Naive thymus-derived CD4-positive, alpha-beta T cell (primary cell): ENCODE measurements around the gene PTTG1IP. TPM values are rescaled to one million over a fixed set of nuclear protein-coding genes. Genes with fewer than 3 reads are reported as not detected.

Source experiments
- ATAC-seq: fragments of 150-1000 bp; cut with Tn5 transposase; 2 replicates; pipeline ENCODE4 v1.10.0; 2021; ENCODE audit warnings: mild to moderate bottlenecking, moderate library complexity
- CTCF ChIA-PET: fragments of 350-600 bp; sonication (Branson Sonifier 250); formaldehyde crosslinking; loops from one replicate; lab custom pipeline; 2021; ENCODE audit warnings: antibody characterized with exemption; lab: Charles Lee
- POLR2A ChIA-PET: fragments of 350-600 bp; sonication (Branson Sonifier 250); formaldehyde crosslinking; loops from one replicate; lab custom pipeline; 2021; ENCODE audit warnings: antibody characterized with exemption, inconsistent platforms; lab: Charles Lee
- DNase-seq, 9 donors: peaks; one replicate each; pipeline versions ENCODE4 v3.0.0 to v3.0.0-alpha.2; 2020 to 2022; ENCODE audit warnings: mixed read lengths in 1 of 9
- H3K27ac ChIP-seq: one replicate; pipeline ENCODE4 v1.7.0; 2013; ENCODE audit warnings: mild to moderate bottlenecking, low read depth, low read length, moderate library complexity
- H3K27me3 ChIP-seq, 2 donors: one replicate each; pipeline ENCODE4 v1.7.0; 2013; ENCODE audit warnings: low read length in 2 of 2, mild to moderate bottlenecking in 2 of 2, moderate library complexity in 2 of 2; ENCODE audit not compliant: control insufficient read depth in 2 of 2, insufficient read depth in 2 of 2
- H3K36me3 ChIP-seq, 3 experiments: 1 replicate in 2 of 3; 2 replicates in 1 of 3; pipeline ENCODE4 v1.7.0; 2013; ENCODE audit warnings: low read length in 3 of 3, mild to moderate bottlenecking in 3 of 3, moderate library complexity in 1 of 3; ENCODE audit not compliant: insufficient read depth in 3 of 3, control insufficient read depth in 2 of 3
- H3K4me1 ChIP-seq, 2 donors: one replicate each; pipeline ENCODE4 v1.7.0; 2013; ENCODE audit warnings: low read length in 2 of 2, mild to moderate bottlenecking in 2 of 2, moderate library complexity in 1 of 2; ENCODE audit not compliant: control insufficient read depth in 2 of 2, insufficient read depth in 2 of 2
- H3K4me3 ChIP-seq: 2 replicates; pipeline ENCODE4 v1.7.0; 2013; ENCODE audit warnings: mild to moderate bottlenecking, low read length
- H3K9me3 ChIP-seq, 3 experiments: 1 replicate in 2 of 3; 2 replicates in 1 of 3; pipeline ENCODE4 v1.7.0; 2013; ENCODE audit warnings: low read length in 3 of 3; ENCODE audit not compliant: control insufficient read depth in 2 of 3
- H3K27ac Mint-ChIP-seq, 9 donors: one replicate each; pipeline ENCODE4 v1.8.0; 2020 to 2022; ENCODE audit warnings: mixed read lengths in 9 of 9, mild to moderate bottlenecking in 8 of 9, moderate library complexity in 5 of 9, inconsistent platforms in 2 of 9
- H3K27me3 Mint-ChIP-seq, 5 donors: one replicate each; pipeline ENCODE4 v1.8.0; 2021 to 2022; ENCODE audit warnings: mixed read lengths in 5 of 5, mild to moderate bottlenecking in 1 of 5
- H3K36me3 Mint-ChIP-seq, 5 donors: one replicate each; pipeline ENCODE4 v1.8.0; 2020 to 2022; ENCODE audit warnings: mixed read lengths in 5 of 5, mild to moderate bottlenecking in 3 of 5, inconsistent platforms in 1 of 5
- H3K4me1 Mint-ChIP-seq, 7 donors: one replicate each; pipeline ENCODE4 v1.8.0; 2020 to 2022; ENCODE audit warnings: mixed read lengths in 7 of 7, mild to moderate bottlenecking in 3 of 7, inconsistent platforms in 1 of 7
- H3K4me3 Mint-ChIP-seq, 10 donors: one replicate each; pipeline ENCODE4 v1.8.0; 2020 to 2022; ENCODE audit warnings: mild to moderate bottlenecking in 10 of 10, mixed read lengths in 10 of 10, moderate library complexity in 6 of 10, inconsistent platforms in 2 of 10
- H3K9me3 Mint-ChIP-seq, 11 donors: one replicate each; pipeline ENCODE4 v1.8.0; 2020 to 2022; ENCODE audit warnings: mixed read lengths in 11 of 11, mild to moderate bottlenecking in 4 of 11, inconsistent platforms in 1 of 11, moderate library complexity in 1 of 11
- intact Hi-C, 2 donors: fragments of 100-400 bp; cut with micrococcal nuclease; formaldehyde crosslinking; loops; one replicate each; pipeline ENCODE4 v1.15.1; 2023
- polyA plus RNA-seq, 2 donors: library from polyadenylated mRNA; unstranded; fragments of 300-500 nt; fragmentation: Illumina TruSeq; gene quantifications; one replicate each; pipeline ENCODE4 v1.2.3, GENCODE V29; 2021
- total RNA-seq, 6 experiments: library from RNA in 5 of 6; stranded (reverse) in 5 of 6; gene quantifications; 1 replicate in 5 of 6; 2 replicates in 1 of 6; pipeline ENCODE4 v1.2.3 and lab custom pipeline; 2021 to 2026

PTTG1IP gene
- total and polyA plus RNA-seq, 7 experiments from 2014 or later = 60.9 to 122 (median 92.5) TPM

DNA sequence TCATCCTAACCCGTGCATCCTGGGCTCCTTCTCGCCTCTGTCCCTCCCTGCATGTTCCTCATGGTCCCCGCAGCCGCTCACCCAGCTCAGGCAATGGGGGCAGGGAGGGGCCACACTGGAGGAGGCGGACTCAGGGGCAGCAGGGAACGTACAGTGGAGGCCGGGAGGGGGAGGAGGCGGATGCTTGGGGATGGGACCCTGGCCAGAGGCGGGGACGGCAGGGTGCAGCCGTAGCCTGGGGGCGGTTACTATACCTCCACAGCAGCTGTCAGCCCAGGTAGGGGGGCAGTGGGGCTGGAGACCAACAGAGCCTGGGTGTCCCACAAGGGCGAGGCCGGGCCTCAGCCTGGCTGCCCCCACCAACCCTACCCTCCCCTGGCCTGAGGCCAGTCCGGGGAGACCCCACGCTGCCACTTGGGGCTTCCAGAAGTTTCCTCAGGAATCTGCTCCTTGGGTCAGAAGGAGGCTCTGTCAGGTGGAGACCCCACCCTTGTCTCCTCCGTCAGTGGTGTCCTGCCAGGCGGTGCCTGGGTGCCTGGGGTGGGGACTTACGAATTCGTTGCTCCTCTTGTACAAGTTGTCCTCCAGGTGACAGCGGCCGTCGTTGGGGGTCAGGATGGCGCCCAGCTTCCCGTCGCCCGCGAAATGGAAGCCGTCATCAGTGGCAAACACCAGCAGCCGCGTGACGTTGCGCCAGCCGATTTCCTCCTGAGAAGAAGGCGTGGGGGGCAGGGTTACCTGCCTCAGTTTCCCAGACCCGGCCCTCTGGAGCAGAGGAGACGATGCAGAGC is 26.5 kb upstream of the PTTG1IP start:
- no peaks in the 10 kb centered on the region for H3K27me3 Mint-ChIP-seq
- H3K27ac Mint-ChIP-seq = peak overlapping the region in 1 of 9 donors; percentile 48

DNA sequence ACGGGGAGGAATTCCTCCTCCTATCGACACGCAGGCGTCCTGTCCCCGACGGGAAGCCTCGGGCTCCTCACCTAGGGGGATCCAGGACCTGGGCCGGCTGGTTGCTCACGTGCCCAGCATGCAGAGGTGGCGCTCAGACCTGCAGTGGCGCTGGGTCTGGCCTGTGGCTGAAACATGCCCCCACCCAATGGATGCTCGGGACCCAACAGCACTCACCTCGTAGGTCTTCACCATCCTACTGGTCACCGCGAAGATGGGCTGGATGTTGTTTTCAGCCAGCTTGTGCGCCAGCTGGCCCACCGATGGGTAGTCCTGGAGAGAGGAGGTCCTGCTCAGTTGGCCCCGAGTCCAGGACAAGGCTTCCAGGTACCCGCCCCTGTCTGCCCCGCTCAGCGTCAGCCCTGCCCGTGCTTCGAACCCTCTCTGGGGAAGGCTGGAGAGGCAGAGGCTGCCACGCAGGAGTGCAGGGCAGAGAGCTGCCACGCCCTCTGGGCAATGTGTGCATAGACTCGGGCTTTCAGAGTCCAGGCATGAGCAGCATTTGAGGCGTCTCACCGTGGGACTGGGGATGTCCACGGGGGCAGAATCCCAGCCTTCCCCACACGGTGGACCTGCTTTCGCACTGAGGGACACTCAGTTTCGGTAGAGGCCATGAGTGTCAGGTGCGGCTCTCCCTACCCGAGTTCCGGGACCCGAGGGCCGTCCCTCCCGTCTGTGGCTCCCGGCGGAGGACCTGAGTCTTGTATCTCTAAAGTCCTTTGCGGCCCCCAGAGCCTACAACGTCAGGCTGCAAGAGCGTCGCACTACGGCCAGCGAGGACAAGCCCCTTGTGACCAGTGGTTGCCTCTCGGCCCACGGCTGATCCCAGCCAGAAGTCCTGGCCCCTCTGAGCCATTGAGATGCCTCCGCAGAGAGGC is 25.6 kb upstream of the PTTG1IP start:
- ChIA-PET CTCF (interaction anchor here (0.6 to 8.4 kb wide), 2 partner anchors 34 to 41 kb away, joined by 3 to 95 read pairs; no protein-coding TSS in a partner anchor), POLR2A (interaction anchor here (1.5 to 6.3 kb wide), 7 partner anchors 8 to 32 kb away, joined by 3 to 35 read pairs (median 10); no protein-coding TSS in a partner anchor)
- DNase-seq (no peak), ATAC-seq (no peak)
- intact Hi-C loops = no loop called here
- Mint-ChIP-seq H3K4me3 (no peak overlapping the region), H3K36me3 (peaks cover 7 to 41% (median 25%) of the 10 kb centered on the region in 5 donors), H3K9me3 (no peaks in the 10 kb centered on the region), H3K27ac (peak overlapping the region in 1 of 9 donors; percentile 32), H3K27me3 (no peaks in the 10 kb centered on the region), H3K4me1 (peaks cover 3 to 19% (median 13%) of the 10 kb centered on the region in 7 donors)
- Histone ChIP-seq H3K36me3 (peaks cover 34 to 95% (median 65%) of the 10 kb centered on the region in 3 experiments), H3K4me1 (no peaks in the 10 kb centered on the region), H3K27ac (no peak overlapping the region), H3K4me3 (no peak overlapping the region), H3K27me3 (no peaks in the 10 kb centered on the region), H3K9me3 (no peaks in the 10 kb centered on the region)

More for the DNA sequence above, 26.5 kb upstream of the PTTG1IP start:
- ATAC-seq (no peak), DNase-seq (no peak)
- Mint-ChIP-seq H3K4me1 (peaks cover 10 to 26% (median 19%) of the 10 kb centered on the region in 7 donors), H3K9me3 (no peaks in the 10 kb centered on the region), H3K36me3 (peaks cover 12 to 48% (median 32%) of the 10 kb centered on the region in 5 donors), H3K4me3 (no peak overlapping the region)
- Histone ChIP-seq H3K4me3 (no peak overlapping the region), H3K9me3 (no peaks in the 10 kb centered on the region), H3K27me3 (no peaks in the 10 kb centered on the region), H3K27ac (no peak overlapping the region), H3K36me3 (peaks cover 34 to 95% (median 70%) of the 10 kb centered on the region in 3 experiments), H3K4me1 (no peaks in the 10 kb centered on the region)
- POLR2A ChIA-PET = interaction anchor here (0.5 to 1.7 kb wide), 7 partner anchors 8 to 35 kb away, joined by 3 to 5 read pairs (median 3); no protein-coding TSS in a partner anchor
- intact Hi-C loops = no loop called here
- CTCF ChIA-PET = interaction anchor here (0.6 kb wide), 1 partner anchor 40 kb away, joined by 3 read pairs; no protein-coding TSS in a partner anchor

DNA sequence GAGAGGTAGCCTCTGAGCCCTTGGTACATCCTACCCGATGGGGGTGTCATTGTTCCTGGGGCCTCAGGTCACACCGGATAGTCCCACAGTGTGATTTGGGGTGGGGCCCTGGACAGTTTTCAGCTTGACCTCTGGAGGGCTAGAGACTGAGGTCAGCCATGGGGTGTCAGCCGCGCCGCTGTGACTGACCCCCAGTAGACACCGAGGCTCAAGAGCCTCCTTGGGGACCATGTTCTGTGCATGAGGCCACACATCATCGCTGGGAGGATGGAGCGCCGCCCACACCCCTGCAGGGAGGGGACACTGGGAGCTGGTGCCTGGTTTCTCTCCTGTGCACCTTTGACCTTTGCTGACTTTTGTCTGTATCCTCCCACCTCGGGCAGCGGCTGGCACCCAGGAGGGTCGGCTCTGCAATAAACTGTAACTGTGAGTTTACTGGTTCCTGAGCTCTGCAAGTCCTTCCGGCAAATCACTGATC is 24.6 kb upstream of the PTTG1IP start:
- DNase-seq (no peak), ATAC-seq (no peak)
- H3K36me3 ChIP-seq = peaks cover 34 to 95% (median 57%) of the 10 kb centered on the region in 3 experiments
- no peaks in the 10 kb centered on the region for H3K9me3 ChIP-seq
- H3K4me3 ChIP-seq = no peak overlapping the region
- Mint-ChIP-seq H3K4me1 (peaks cover 6 to 28% (median 17%) of the 10 kb centered on the region in 7 donors), H3K27ac (peak overlapping the region in 3 of 9 donors; percentile 17 to 59 (median 45)), H3K9me3 (no peaks in the 10 kb centered on the region), H3K27me3 (no peaks in the 10 kb centered on the region), H3K36me3 (peaks cover 7 to 43% (median 26%) of the 10 kb centered on the region in 5 donors), H3K4me3 (no peak overlapping the region)
- intact Hi-C loops = no loop called here
- no peaks in the 10 kb centered on the region for H3K27me3 ChIP-seq
- H3K4me1 ChIP-seq = peaks cover 3 to 7% of the 10 kb centered on the region in 2 donors
- CTCF ChIA-PET = interaction anchor here (0.7 to 8.4 kb wide), 5 partner anchors 13 to 241 kb away, joined by 3 to 95 read pairs (median 5); partner anchors contain the start of gene UBE2G2
- no peak overlapping the region for H3K27ac ChIP-seq
- POLR2A ChIA-PET = interaction anchor here (0.9 to 6.3 kb wide), 11 partner anchors 9 to 81 kb away, joined by 3 to 35 read pairs (median 5); partner anchors contain the start of gene SUMO3

DNA sequence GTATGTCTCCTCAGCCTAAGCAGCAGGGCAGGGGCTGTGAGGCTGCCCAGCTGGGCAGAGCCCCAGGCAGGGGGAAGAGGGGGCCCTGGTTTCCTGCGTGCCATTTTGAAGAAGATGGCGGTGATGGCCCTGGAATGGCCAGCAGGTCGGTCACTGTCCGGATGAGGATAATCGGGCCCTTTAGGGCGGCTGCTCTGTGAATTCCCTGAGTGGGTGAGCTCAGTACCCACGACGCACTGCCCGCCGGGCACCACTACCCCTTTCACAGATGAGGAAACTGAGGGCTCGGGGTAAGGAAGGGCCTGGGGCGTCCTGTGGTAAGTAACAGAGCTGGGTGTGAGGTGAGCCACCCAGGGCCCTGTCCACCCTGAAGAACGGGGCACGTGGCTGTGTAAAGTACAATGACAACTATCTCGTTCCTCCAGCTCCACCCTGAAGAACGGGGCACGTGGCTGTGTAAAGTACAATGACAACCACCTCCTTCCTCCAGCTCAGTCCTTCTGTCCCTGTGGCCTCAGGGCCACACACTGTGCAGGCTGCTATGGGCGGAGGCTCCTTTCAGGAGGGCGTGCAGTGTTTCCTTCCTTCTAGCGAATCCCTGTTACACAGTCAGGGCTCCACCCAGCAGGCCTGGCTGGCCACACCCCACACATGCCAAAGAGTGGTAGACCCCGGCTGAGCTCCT is 24.0 kb upstream of the PTTG1IP start:
- DNase-seq = no peak
- peak overlapping the region in 4 of 9 donors; percentile 21 to 59 (median 27) for H3K27ac Mint-ChIP-seq
- peaks cover 11 to 27% (median 18%) of the 10 kb centered on the region in 7 donors for H3K4me1 Mint-ChIP-seq
- ChIA-PET POLR2A (interaction anchor here (0.9 to 6.3 kb wide), 11 partner anchors 9 to 80 kb away, joined by 3 to 35 read pairs (median 5); partner anchors contain the start of gene SUMO3), CTCF (interaction anchor here (0.7 to 8.4 kb wide), 6 partner anchors 13 to 241 kb away, joined by 3 to 95 read pairs (median 4); partner anchors contain the start of gene UBE2G2)
- peaks cover 7 to 11% of the 10 kb centered on the region in 2 donors for H3K4me1 ChIP-seq
- H3K27me3 Mint-ChIP-seq = no peaks in the 10 kb centered on the region
- no peaks in the 10 kb centered on the region for H3K9me3 Mint-ChIP-seq
- ATAC-seq = peak; percentile 75
- intact Hi-C loops = no loop called here
- no peak overlapping the region for H3K4me3 ChIP-seq
- H3K9me3 ChIP-seq = no peaks in the 10 kb centered on the region
- no peak overlapping the region for H3K4me3 Mint-ChIP-seq
- peak overlapping the region; percentile 7 for H3K27ac ChIP-seq
- peaks cover 30 to 92% (median 51%) of the 10 kb centered on the region in 3 experiments for H3K36me3 ChIP-seq
- peaks cover under 1 to 37% (median 20%) of the 10 kb centered on the region in 5 donors for H3K36me3 Mint-ChIP-seq
- H3K27me3 ChIP-seq = no peaks in the 10 kb centered on the region

GRCh38 chr21:44896561-44897286 is 23.2 kb upstream of the PTTG1IP start:
- Histone ChIP-seq H3K4me1 (peaks cover 7 to 11% of the 10 kb centered on the region in 2 donors), H3K4me3 (no peak overlapping the region), H3K36me3 (peaks cover 22 to 89% (median 43%) of the 10 kb centered on the region in 3 experiments), H3K27ac (peak overlapping the region; percentile 7), H3K9me3 (no peaks in the 10 kb centered on the region), H3K27me3 (no peaks in the 10 kb centered on the region)
- H3K27me3 Mint-ChIP-seq = no peaks in the 10 kb centered on the region
- POLR2A ChIA-PET = interaction anchor here (0.9 to 9.2 kb wide), 12 partner anchors 9 to 38 kb away, joined by 3 to 104 read pairs (median 8); no protein-coding TSS in a partner anchor
- intact Hi-C loops = no loop called here
- H3K4me3 Mint-ChIP-seq = no peak overlapping the region
- no peaks in the 10 kb centered on the region for H3K9me3 Mint-ChIP-seq
- DNase-seq (no peak), ATAC-seq (no peak)
- peaks cover 13 to 27% (median 19%) of the 10 kb centered on the region in 7 donors for H3K4me1 Mint-ChIP-seq
- H3K27ac Mint-ChIP-seq = peak overlapping the region in 2 of 9 donors; percentile 21 to 38
- peaks cover 0 to 30% (median 12%) of the 10 kb centered on the region in 5 donors for H3K36me3 Mint-ChIP-seq
- CTCF ChIA-PET = interaction anchor here (0.9 to 8.4 kb wide), 5 partner anchors 14 to 95 kb away, joined by 3 to 95 read pairs (median 5); partner anchors contain the start of gene UBE2G2
